Transverse colon (tissue), 4 donors: ENCODE measurements around the gene GTF2A1L. TPM values are rescaled to one million over a fixed set of nuclear protein-coding genes. Genes with fewer than 3 reads are reported as not detected.
A peak's percentile ranks its signal among the peaks of the same experiment; 100 is the strongest.

Experiments
- DNase-seq: peaks from one replicate; pipeline ENCODE4 v3.0.0-alpha.2; 2019
- H3K27ac ChIP-seq, 4 donors: fragments of 200-600 bp; sonication (generic); 2 replicates each; pipeline ENCODE4 v1.5.1; 2016 to 2018; ENCODE audit warnings: inconsistent platforms in 4 of 4
- H3K27me3 ChIP-seq: fragments of 200-600 bp; sonication (generic); 2 replicates; pipeline ENCODE4 v1.5.1; 2017; ENCODE audit warnings: inconsistent platforms
- H3K36me3 ChIP-seq, 4 donors: fragments of 200-600 bp; sonication (generic); 2 replicates each; pipeline ENCODE4 v1.5.1; 2017 to 2019; ENCODE audit warnings: inconsistent platforms in 4 of 4
- H3K4me1 ChIP-seq, 4 donors: fragments of 200-600 bp; sonication (generic); 2 replicates each; pipeline ENCODE4 v1.5.1; 2017 to 2020; ENCODE audit warnings: inconsistent platforms in 4 of 4
- H3K4me3 ChIP-seq, 4 donors: fragments of 200-600 bp; sonication (generic); 1 replicate in 1 of 4; 2 replicates in 3 of 4; pipeline versions ENCODE4 v1.5.1 to v1.6.1; 2017 to 2019; ENCODE audit warnings: inconsistent platforms in 4 of 4
- H3K9me3 ChIP-seq, 2 donors: fragments of 200-600 bp; sonication (generic); 2 replicates each; pipeline ENCODE4 v1.5.1; 2017 to 2019; ENCODE audit warnings: inconsistent platforms in 2 of 2
- CTCF ChIP-seq, 5 experiments: fragments of 200-600 bp in 3 of 5; fragments of 450-650 bp in 2 of 5; sonication (generic) in 3 of 5; IDR thresholded peaks; 1 replicate in 2 of 5; 2 replicates in 3 of 5; pipeline ENCODE4 v1.5.1; 2016 to 2017; ENCODE audit warnings: antibody characterized with exemption in 5 of 5, inconsistent platforms in 3 of 5, mild to moderate bottlenecking in 2 of 5, moderate library complexity in 1 of 5
- EP300 ChIP-seq: sonication (generic); formaldehyde crosslinking; IDR thresholded peaks from one replicate; pipeline ENCODE4 v1.6.1; 2017; ENCODE audit warnings: antibody characterized with exemption, low read depth
- POLR2A ChIP-seq: fragments of 450-650 bp; IDR thresholded peaks from one replicate; pipeline ENCODE4 v1.6.1; 2016; ENCODE audit warnings: antibody characterized with exemption, mild to moderate bottlenecking, moderate library complexity
- POLR2AphosphoS5 ChIP-seq, 3 donors: sonication (generic); formaldehyde crosslinking; IDR thresholded peaks; one replicate each; pipeline ENCODE4 v1.6.1; 2016; ENCODE audit warnings: antibody characterized with exemption in 3 of 3
- WGBS, 2 donors: methylation state at CpG; one replicate each; pipeline ENCODE4 v1.1.5; 2018; ENCODE audit warnings: low coverage in 1 of 2; 5-methylcytosine and 5-hydroxymethylcytosine counted together
- in situ Hi-C, 4 donors: fragments of 200-750 bp; cut with MboI; loops; one replicate each; pipeline versions ENCODE4 v1.15.0 to v1.15.1; 2017; ENCODE audit warnings: low sequenced_read_pairs in 3 of 4, low pct_ligation_motif_present in 1 of 4, low pct_unique_long_range_greater_than_20kb in 1 of 4
- intact Hi-C: fragments of 100-400 bp; cut with DNase I; formaldehyde crosslinking; loops from one replicate; pipeline ENCODE4 v1.15.1; 2023; ENCODE audit warnings: low total_unique reads
- total RNA-seq, 4 donors: library from RNA; depleted of rRNA; stranded (reverse); fragments of >200 nt; gene quantifications; one replicate each; pipeline ENCODE4 v1.1.0, GENCODE V29; 2016

The GTF2A1L gene
- total RNA-seq, 4 donors from 2014 or later, result 1.6 to 15.2 (median 9.2) TPM; not detected in 1

DNA sequence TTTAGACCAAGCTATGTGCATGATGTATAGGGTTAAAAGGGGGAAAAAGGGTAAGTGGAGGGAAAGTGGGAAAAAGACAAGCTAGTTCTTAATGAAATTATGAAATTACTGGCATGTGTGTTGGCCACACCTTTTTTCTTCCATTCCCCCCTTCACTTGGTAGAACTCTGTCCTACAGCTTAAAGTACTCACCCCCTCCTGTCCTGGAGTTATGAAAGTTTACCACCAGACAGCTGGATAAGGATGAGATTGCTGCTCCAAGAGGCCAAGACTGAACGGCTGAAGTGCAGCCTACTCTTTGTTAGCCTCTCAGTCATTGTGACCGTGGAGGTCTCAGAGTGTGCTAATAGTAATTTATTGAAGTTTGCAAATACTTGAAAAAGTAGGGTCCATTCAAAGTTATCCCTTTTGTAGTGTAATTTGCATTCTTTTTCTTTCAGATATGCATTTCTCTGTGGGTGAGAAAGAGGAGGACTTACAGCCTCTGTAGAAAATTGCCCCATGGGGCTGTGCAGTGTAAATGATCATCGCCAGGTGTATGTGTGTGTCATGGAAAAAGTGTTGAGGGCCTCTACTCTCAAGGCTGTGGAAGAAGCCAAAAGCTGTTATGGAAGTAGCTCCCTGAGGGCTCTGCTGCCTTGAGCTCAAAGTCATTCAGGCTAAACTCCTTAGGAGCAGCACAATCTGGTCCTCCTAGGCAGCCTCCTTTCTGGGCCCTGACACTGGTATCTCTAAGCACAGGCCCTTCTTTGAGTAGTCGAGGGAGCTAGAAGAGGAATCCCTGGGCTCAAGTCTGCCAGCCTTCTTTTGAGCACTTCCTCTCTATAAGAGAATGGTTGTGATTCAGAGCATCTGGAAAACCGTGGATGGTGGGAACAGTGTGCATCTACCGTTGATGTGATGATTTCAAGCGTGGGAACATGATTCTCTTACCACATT is 91.7 kb downstream of the GTF2A1L start:
- Histone ChIP-seq H3K27ac (no peak overlapping the region), H3K36me3 (no peaks in the 10 kb centered on the region), H3K9me3 (no peaks in the 10 kb centered on the region), H3K27me3 (peaks cover 5% of the 10 kb centered on the region), H3K4me1 (peaks cover 0 to 9% (median under 1%) of the 10 kb centered on the region in 4 donors), H3K4me3 (no peak overlapping the region)
- intact Hi-C loops, result no loop called here
- DNase-seq, result no peak
- TF ChIP-seq EP300 (no peak), CTCF (IDR thresholded peaks at IDR 0.05) (no peak), POLR2AphosphoS5 (IDR thresholded peaks at IDR 0.05) (no peak), POLR2A (no peak)
- in situ Hi-C loops, result no loop called here
- WGBS, 2 donors, result 67 to 90% methylated on average over 2 to 7 of the region's 7 CpGs

DNA sequence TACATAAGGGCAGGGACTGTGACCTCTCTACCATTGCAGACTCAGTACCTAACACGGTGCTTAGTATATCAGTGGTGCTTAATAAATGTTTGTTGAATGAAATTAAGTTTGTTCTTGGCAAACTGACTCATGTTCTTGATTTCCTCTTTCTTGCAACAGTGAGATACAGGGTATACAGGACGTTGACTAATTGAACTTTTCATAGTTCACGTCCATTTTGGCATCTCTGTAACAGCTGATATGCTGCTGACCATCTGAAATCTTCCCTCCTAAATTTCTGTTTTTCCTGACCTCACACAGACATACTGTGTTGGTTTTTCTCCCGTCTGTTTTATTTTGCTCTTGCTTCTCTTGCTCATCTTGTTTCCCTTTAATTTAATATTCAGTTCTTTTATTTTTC is 93.7 kb downstream of the GTF2A1L start:
- no peak for TF ChIP-seq EP300
- no peak for TF ChIP-seq POLR2A
- no peak for TF ChIP-seq POLR2AphosphoS5 (IDR thresholded peaks at IDR 0.05)
- TF ChIP-seq CTCF (IDR thresholded peaks at IDR 0.05), result no peak
- peaks cover 0 to 26% (median 12%) of the 10 kb centered on the region in 4 donors for H3K4me1 ChIP-seq
- no peak overlapping the region for H3K4me3 ChIP-seq
- intact Hi-C loops (no loop called here), in situ Hi-C loops (no loop called here)
- no peaks in the 10 kb centered on the region for H3K36me3 ChIP-seq
- H3K9me3 ChIP-seq, result no peaks in the 10 kb centered on the region
- 53 to 100% methylated on average over 1 to 4 of the region's 4 CpGs for whole genome bisulfite sequencing, 2 donors
- H3K27me3 ChIP-seq, result peaks cover 5% of the 10 kb centered on the region
- no peak for DNase-seq
- no peak overlapping the region for H3K27ac ChIP-seq

DNA sequence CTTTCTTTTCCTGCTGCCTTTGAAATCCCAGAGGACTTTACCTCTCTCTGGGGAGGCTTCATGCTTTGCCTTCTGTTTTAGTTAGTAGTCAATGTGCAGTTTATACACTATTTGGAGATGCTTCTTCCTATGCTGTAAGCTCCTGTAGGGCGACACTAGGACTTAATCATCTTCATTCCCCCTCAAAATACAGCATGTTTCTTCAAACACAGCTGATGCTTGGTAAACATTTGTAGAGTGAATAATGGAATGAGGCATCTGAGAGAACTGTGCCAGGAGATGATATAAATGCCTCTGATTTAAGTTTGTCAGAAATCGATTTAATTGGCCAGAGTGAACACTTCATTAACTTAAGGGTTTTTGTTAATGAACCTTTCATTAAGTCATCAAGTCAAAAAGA is 94.5 kb downstream of the GTF2A1L start:
- Histone ChIP-seq H3K27ac (no peak overlapping the region), H3K9me3 (no peaks in the 10 kb centered on the region), H3K4me1 (peaks cover 0 to 26% (median 12%) of the 10 kb centered on the region in 4 donors), H3K27me3 (peaks cover 5% of the 10 kb centered on the region), H3K36me3 (no peaks in the 10 kb centered on the region), H3K4me3 (no peak overlapping the region)
- no peak for TF ChIP-seq CTCF (IDR thresholded peaks at IDR 0.05)
- no peak for TF ChIP-seq POLR2AphosphoS5 (IDR thresholded peaks at IDR 0.05)
- TF ChIP-seq EP300, result no peak
- no peak for TF ChIP-seq POLR2A
- in situ Hi-C loops, result no loop called here
- no peak for DNase-seq
- 34 to 53% methylated on average over 2 of the region's 2 CpGs for WGBS, 2 donors
- intact Hi-C loops, result no loop called here

DNA sequence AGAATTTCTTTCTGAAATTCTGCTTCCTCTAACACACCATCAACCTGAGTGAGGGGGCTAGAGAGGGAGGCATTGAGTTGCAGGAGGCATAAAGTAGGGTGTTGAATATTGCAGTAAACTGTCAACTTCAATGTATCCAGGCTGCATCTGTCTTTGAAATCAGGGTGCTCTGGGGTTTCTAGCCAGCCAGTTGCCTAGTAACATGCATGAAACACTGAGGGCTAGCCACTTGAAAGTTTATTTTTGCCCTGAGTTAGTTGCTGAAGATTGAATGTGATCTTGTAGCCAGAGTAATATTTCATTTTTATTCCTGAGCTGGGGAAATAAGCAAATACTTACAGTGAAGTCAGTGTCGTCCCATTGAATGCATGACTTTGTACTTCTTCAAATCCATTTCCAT is 96.0 kb downstream of the GTF2A1L start:
- no peak for DNase-seq
- Histone ChIP-seq H3K36me3 (no peaks in the 10 kb centered on the region), H3K27ac (no peak overlapping the region), H3K4me1 (peaks cover 0 to 26% (median 12%) of the 10 kb centered on the region in 4 donors), H3K4me3 (no peak overlapping the region), H3K9me3 (no peaks in the 10 kb centered on the region), H3K27me3 (peaks cover 5% of the 10 kb centered on the region)
- intact Hi-C loops, result no loop called here
- TF ChIP-seq POLR2AphosphoS5 (IDR thresholded peaks at IDR 0.05), result peak in 1 of 3 donors; percentile 15
- no peak for TF ChIP-seq CTCF (IDR thresholded peaks at IDR 0.05)
- 63 to 65% methylated on average over 1 of the region's 1 CpG for WGBS, 2 donors
- in situ Hi-C loops, result no loop called here
